Activated T-helper 2 cell treated with anti-CD3 and anti-CD28 coated beads, Interferon-gamma antibody, Interleukin-2, Interleukin-4, amounts not matched to agents 10 μg/mL and 5 μg/mL and 100 μg/mL, durations not matched to agents 14 hours and 24 hours and 36 hours (primary cell): ENCODE data around the gene BATF3. TPM values are rescaled to one million over a fixed set of nuclear protein-coding genes. Genes with fewer than 3 reads are reported as not detected.

Source experiments
- DNase-seq: peaks from one replicate; pipeline ENCODE4 v3.0.0; 2021; ENCODE audit warnings: low spot score
- H3K27ac Mint-ChIP-seq: one replicate; pipeline ENCODE4 v1.8.0; 2021; ENCODE audit warnings: mixed read lengths
- H3K27me3 Mint-ChIP-seq: one replicate; pipeline ENCODE4 v1.8.0; 2021; ENCODE audit warnings: low read depth, mixed read lengths
- H3K36me3 Mint-ChIP-seq: one replicate; pipeline ENCODE4 v1.8.0; 2021; ENCODE audit warnings: low read depth, mixed read lengths
- H3K4me1 Mint-ChIP-seq: one replicate; pipeline ENCODE4 v1.8.0; 2021; ENCODE audit warnings: low read depth, mixed read lengths
- H3K4me3 Mint-ChIP-seq: one replicate; pipeline ENCODE4 v1.8.0; 2021; ENCODE audit warnings: low read depth, mild to moderate bottlenecking, moderate library complexity, mixed read lengths
- H3K9me3 Mint-ChIP-seq: one replicate; pipeline ENCODE4 v1.8.0; 2021; ENCODE audit warnings: mixed read lengths
- intact Hi-C: fragments of 100-400 bp; cut with micrococcal nuclease; formaldehyde crosslinking; loops from one replicate; pipeline ENCODE4 v1.15.1; 2023
- total RNA-seq: library from RNA; stranded (reverse); gene quantifications from 2 replicates; pipeline ENCODE4 v1.2.3, GENCODE V29; 2022

BATF3 gene
- total RNA-seq, 1 donor from 2014 or later = 249 TPM

DNA sequence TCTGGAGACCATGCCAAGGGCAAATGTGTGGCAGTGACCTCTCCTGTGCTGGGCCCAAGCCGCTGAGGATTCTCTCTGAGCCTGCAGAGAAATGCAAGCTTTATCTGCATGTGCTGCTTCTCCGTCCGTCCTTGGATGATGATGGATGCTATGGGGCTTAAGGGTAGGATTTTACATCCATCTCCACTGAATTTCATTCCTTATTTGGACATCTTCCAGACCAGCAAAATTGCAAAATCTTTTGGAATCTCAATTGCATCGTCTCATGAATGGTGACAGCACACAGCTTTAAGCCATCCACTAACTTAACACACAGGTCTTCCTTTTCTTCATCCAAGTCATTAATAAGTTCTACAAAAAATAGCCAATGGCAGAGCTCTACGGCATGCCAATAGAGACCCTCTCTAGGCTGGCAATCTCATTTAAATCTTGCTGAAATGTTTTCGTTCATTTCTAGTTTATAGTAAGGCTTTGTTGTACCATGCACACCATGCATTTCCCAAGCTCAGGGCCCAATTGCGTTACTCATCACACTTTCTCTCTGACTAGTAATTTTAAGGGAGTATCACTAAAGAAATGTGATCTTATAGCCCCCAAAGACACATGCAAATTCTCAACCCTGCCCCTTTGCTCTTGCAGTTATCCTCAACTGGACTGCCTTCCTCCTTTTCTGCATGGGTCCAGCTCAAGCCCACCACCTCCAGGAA is 11.1 kb downstream of the BATF3 start:
- Mint-ChIP-seq H3K4me1 (peaks cover 37% of the 10 kb centered on the region), H3K36me3 (peaks cover 27% of the 10 kb centered on the region), H3K4me3 (no peak overlapping the region), H3K27me3 (no peaks in the 10 kb centered on the region), H3K9me3 (no peaks in the 10 kb centered on the region), H3K27ac (no peak overlapping the region)
- no peak for DNase-seq
- intact Hi-C loops = no loop called here

DNA sequence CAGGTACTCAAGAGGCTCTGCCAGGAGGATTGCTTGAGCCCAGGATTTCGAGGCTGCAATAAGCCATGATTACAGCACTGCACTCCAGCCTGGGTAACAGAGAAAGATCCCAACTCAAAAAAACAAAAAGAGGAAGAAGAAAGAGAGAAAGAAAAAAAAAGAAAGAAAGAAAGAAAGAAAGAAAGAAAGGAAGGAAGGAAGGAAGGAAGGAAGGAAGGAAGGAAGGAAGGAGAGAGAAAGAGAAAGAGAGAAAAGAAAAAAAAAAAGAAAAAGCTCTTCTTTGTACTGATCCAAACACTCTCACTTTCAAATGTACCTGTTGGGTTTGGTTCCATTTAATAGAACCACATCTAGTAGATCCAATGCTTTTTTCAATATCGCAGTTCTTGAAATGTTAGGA is 11.8 kb downstream of the BATF3 start:
- H3K27ac Mint-ChIP-seq = peak overlapping the region; percentile 26
- H3K27me3 Mint-ChIP-seq = no peaks in the 10 kb centered on the region
- H3K36me3 Mint-ChIP-seq = peaks cover 24% of the 10 kb centered on the region
- H3K4me1 Mint-ChIP-seq = peaks cover 41% of the 10 kb centered on the region
- intact Hi-C loops = no loop called here
- no peak overlapping the region for H3K4me3 Mint-ChIP-seq
- no peak for DNase-seq
- H3K9me3 Mint-ChIP-seq = no peaks in the 10 kb centered on the region

DNA sequence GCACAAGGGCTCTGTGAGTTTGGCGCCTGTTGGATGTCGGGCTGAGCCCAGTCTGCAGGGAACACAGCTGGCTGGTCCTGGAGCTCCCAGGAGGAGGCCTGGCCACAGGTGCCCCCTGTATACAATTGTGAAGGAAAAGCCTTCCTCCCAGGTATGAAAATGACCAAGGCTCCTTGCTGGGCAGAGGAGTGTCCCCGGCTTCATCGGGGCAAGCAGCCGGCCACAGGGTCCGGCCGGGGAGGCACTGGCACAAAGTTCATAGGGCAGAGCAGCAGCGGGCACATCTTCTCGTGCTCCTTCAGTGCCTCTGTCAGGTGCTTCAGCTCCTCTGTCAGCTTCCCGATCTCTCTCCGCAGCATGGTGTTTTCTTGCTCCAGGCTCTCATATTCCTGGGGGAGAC is 13.0 kb downstream of the BATF3 start:
- DNase-seq = no peak
- Mint-ChIP-seq H3K27ac (no peak overlapping the region), H3K4me1 (peaks cover 41% of the 10 kb centered on the region), H3K27me3 (no peaks in the 10 kb centered on the region), H3K9me3 (no peaks in the 10 kb centered on the region), H3K4me3 (no peak overlapping the region), H3K36me3 (peaks cover 13% of the 10 kb centered on the region)
- intact Hi-C loops = no loop called here

DNA sequence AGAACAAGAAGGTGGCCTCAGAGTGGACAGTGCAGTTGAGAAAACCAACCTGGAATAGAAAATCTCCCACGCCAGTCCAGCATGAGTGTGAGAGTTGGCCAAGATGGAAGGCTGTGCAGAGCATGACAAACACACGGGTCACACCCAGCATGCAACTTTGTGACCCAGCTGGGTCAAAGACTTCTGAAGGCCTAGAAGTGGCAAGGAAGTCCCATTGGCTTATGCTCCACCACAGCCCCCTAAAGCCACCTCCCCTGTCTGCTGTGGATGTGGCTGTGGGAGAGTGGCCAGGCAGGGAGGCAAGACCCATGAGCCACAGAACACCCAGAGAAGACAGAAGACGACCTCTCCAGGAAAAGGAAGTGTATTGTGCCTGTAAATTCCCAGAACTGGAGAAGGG is 13.6 kb downstream of the BATF3 start:
- H3K36me3 Mint-ChIP-seq = peaks cover 10% of the 10 kb centered on the region
- DNase-seq = no peak
- H3K4me3 Mint-ChIP-seq = no peak overlapping the region
- no peak overlapping the region for H3K27ac Mint-ChIP-seq
- H3K4me1 Mint-ChIP-seq = peaks cover 41% of the 10 kb centered on the region
- intact Hi-C loops = no loop called here
- no peaks in the 10 kb centered on the region for H3K9me3 Mint-ChIP-seq
- H3K27me3 Mint-ChIP-seq = no peaks in the 10 kb centered on the region

DNA sequence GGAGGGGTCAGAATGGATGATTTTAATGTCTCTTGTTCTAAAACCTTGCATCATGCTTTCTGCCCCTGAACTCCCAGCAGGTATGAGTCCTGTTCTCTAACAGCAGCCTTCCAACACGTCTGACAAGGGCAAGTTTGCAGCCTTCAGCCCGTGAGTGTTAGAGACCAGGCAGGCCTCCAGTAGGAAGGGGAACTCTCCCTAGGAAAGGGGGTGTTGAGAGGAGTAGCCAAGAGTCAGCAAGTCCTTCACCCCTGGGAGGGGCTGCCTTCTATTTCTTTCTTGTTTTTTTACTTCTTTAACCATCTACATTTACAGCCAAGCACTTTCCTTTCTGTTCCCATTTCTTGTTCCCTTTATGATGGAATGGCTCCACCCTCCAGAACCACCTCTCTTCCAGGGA is 14.2 kb downstream of the BATF3 start:
- no peak overlapping the region for H3K27ac Mint-ChIP-seq

DNA sequence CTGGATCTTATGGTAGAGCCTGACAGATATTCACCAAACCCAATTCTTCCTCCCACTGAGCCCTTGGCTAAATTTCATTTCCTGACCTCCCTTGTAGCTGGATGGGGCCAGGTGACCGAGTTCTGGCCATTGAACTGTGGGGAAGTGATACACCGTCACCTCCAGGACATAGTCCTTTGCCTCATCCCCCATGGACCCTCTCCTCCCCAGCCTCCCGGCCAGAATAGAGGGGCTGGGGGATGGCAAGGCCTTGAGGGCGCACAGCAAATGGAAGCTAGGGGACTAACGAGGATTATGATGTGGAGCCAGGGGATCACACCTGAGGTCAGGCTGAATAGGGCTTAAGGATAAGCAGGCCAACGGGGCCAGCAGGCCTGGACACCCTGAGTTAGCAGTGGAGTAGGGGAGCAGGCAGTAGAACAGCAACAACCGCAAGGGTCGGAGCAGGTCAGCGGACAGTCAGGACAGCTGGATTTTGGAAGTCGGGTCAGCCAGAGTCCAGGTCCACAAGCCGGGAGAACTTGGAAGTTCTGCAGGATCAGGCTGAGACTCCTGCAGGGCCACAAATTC is 15.0 kb downstream of the BATF3 start:
- Mint-ChIP-seq H3K27me3 (no peaks in the 10 kb centered on the region), H3K27ac (peak overlapping the region; percentile 88), H3K4me3 (no peak overlapping the region), H3K4me1 (peaks cover 50% of the 10 kb centered on the region), H3K36me3 (peaks cover 6% of the 10 kb centered on the region), H3K9me3 (no peaks in the 10 kb centered on the region)
- intact Hi-C loops = no loop called here
- no peak for DNase-seq

More for the DNA sequence above, 14.2 kb downstream of the BATF3 start:
- Mint-ChIP-seq H3K36me3 (peaks cover 6% of the 10 kb centered on the region), H3K9me3 (no peaks in the 10 kb centered on the region), H3K4me1 (peaks cover 45% of the 10 kb centered on the region), H3K4me3 (no peak overlapping the region), H3K27me3 (no peaks in the 10 kb centered on the region)
- intact Hi-C loops = no loop called here
- no peak for DNase-seq

DNA sequence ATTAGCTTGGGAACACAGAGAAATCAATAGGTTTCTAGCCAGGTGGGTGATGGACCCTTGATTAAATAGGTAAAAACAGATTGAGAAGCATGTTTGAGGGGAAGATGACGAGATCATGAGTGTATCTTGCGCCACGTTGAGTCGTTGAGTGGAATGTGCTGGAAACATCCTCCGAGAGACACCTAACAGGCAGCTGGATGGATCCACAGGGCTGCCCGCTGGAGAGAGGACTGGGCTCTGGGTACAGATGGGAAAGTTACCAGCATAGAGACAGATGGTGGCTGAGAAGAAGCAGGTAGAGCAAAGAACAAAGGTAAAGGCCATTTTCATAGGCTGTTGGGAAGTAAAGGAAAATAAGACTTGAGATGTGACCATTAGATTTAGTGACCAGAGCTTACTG is 15.6 kb downstream of the BATF3 start:
- Mint-ChIP-seq H3K27me3 (no peaks in the 10 kb centered on the region), H3K4me1 (peaks cover 55% of the 10 kb centered on the region), H3K9me3 (no peaks in the 10 kb centered on the region), H3K27ac (peak overlapping the region; percentile 88), H3K36me3 (peaks cover 6% of the 10 kb centered on the region), H3K4me3 (peak overlapping the region; percentile 48)
- intact Hi-C loops = no loop called here
- DNase-seq = no peak

DNA sequence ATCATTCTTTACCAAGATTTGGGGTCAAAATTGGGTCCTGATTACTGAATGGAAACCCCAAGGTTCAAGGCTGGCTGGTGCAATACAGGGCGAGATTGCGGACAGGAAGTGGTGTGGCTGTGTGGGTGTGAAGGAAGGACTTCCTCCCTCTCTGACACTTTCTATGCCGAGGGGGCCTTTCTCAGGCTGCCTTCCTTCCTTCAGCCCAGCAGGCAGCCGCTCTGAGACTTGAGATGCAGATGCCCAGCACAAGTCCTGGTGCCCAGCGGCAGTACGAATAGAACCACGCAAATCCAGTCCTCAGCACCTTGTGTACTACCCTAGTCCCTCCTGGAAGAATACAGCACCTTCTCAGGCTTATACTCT is 16.3 kb downstream of the BATF3 start:
- Mint-ChIP-seq H3K27ac (peak overlapping the region; percentile 88), H3K27me3 (no peaks in the 10 kb centered on the region), H3K36me3 (peaks cover 6% of the 10 kb centered on the region), H3K9me3 (no peaks in the 10 kb centered on the region), H3K4me1 (peaks cover 62% of the 10 kb centered on the region), H3K4me3 (peak overlapping the region; percentile 41)
- no peak for DNase-seq
- intact Hi-C loops = loop anchor here (1.0 kb wide), 2 partner anchors 8 to 16 kb away; no protein-coding TSS in a partner anchor

DNA sequence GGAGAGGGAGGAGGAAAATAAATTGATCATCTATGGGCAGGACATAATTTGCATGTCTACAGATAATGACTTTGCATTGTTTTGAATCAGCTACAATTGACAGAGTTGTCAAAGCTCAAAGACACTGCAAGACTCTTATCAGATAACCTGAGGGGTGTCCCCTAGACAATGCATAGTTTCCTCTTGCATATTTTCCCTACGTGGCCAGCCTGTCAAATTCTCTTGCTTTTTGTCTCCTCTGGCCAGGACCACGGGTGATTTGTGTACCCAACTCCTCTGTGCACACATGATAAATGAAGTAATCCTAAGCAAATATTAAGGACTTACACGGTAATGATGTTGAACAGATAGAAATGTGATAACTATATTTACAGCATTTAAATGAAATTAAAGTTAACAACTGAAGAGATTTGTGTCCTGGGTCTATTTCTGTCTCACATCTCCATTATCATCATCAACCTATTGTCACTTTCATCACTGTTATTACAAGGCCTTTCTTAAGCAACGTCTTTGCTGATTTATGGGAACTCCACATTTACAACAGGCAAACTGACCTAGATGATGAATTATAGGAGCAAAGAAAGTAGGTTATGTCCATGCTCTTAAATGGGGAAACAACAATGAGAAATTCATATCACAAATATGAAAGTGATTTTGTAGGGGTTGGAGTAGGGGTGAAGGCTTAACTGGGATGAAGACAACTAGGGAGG is 18.8 kb downstream of the BATF3 start:
- Mint-ChIP-seq H3K4me1 (peaks cover 66% of the 10 kb centered on the region), H3K9me3 (no peaks in the 10 kb centered on the region), H3K4me3 (no peak overlapping the region), H3K27me3 (no peaks in the 10 kb centered on the region), H3K27ac (peak overlapping the region; percentile 48), H3K36me3 (peaks cover 6% of the 10 kb centered on the region)
- intact Hi-C loops = loop anchor here (1.0 kb wide), 1 partner anchor 17 kb away; no protein-coding TSS in a partner anchor
- no peak for DNase-seq

DNA sequence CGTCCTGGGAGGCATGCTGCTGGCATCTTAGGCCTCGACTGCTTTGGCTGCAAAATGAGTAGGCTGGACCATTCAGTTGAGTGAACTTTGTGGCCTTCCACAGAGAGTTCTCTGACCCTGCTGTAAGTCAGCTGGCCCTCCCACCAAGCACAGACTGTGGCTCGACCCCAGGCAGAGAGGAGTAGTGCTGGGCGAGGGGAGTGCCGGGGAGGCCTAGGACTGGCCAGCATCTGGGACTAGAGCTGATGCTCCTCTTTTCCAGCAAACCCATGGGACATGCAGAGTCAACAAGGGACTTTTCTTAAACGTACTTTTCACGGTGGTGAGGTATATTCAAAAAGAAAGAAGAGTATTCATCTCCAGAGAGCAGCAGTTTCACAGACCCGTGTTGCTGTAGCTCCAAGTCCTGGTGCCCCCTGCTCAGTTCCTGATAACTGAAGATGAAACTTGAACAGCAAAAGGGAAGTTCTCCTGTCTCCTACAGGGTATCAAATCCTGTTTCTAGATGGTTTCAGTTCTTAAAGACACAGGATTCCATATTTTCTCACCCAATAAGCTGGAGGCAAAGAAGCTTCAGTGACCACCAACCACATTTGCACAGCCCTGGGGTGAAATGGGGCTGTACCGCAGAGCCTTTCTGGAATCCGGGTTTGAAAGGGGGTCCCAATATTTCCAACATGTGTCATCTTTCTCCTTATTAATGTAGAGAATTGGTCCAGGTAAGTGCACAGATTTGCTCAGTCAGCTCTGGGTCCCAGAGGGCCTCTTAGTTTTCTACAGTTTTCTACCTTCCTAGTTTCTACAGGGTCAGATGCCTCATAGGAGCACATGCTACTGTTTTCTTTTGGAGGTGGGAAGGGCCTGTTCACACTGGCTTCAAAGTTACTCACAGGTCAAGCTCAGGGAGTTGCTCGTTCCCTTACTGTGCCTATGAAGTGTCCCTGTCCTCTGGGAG is 20.9 kb downstream of the BATF3 start:
- DNase-seq = no peak
- H3K27ac Mint-ChIP-seq = peak overlapping the region; percentile 95
- H3K4me1 Mint-ChIP-seq = peaks cover 56% of the 10 kb centered on the region
- peaks cover under 1% of the 10 kb centered on the region for H3K36me3 Mint-ChIP-seq
- H3K4me3 Mint-ChIP-seq = no peak overlapping the region
- H3K9me3 Mint-ChIP-seq = no peaks in the 10 kb centered on the region
- intact Hi-C loops = loop anchor here (1.0 kb wide), 3 partner anchors 34 to 113 kb away; no protein-coding TSS in a partner anchor
- H3K27me3 Mint-ChIP-seq = no peaks in the 10 kb centered on the region

DNA sequence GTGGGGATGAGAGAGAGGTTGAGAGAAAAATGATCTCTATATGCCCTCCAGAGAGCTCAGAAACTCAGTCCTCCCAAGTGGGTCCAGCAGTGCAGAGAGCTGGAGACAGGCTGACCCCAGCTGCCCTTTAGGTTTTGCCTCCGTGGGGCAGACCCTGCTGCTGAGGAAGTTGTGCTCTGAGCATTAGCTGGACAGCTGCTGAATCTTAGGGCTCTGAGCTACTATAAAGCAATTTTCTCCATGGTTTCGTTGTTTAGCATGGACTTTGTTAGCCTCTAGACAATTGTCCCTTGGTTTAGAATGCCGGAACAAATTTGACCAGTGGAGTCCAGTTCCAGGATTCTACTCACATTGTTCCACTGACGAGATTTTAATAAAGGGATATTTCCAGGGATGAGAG is 22.1 kb downstream of the BATF3 start:
- DNase-seq = no peak
- Mint-ChIP-seq H3K27ac (peak overlapping the region; percentile 95), H3K4me3 (no peak overlapping the region), H3K9me3 (no peaks in the 10 kb centered on the region), H3K27me3 (no peaks in the 10 kb centered on the region), H3K4me1 (peaks cover 44% of the 10 kb centered on the region), H3K36me3 (no peaks in the 10 kb centered on the region)
- intact Hi-C loops = no loop called here

DNA sequence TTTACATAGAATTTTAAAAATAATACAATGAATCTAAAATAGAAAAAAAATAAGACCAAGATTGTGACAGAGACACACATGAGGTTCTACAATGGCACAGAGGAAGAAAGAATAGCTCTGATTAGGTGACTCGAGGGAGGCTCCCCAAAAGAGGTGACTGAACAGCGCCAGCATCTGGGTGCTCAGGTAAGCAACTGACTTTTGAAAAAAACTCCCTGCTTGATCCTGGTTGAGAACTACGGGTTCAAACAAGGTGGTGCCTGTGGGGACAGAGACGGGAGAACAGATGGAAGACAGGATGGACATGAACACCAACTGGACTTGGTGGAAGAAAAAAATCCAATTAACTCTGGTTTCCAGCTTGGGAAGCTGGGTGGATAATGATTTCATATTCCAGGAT is 22.5 kb downstream of the BATF3 start:
- Mint-ChIP-seq H3K4me1 (peaks cover 45% of the 10 kb centered on the region), H3K9me3 (no peaks in the 10 kb centered on the region), H3K27ac (no peak overlapping the region), H3K27me3 (no peaks in the 10 kb centered on the region), H3K36me3 (no peaks in the 10 kb centered on the region), H3K4me3 (no peak overlapping the region)
- no peak for DNase-seq
- intact Hi-C loops = no loop called here
